A549 (cell line): Measurements from ENCODE around the gene SH3BGRL. TPM values are rescaled to one million over a fixed set of nuclear protein-coding genes. Genes with fewer than 3 reads are reported as not detected.

Source experiments
- ATAC-seq, 2 experiments: fragments of 200-7000 bp in 1 of 2; fragments of >200 bp in 1 of 2; cut with Nextera tagmentation in 1 of 2; cut with Tn5 transposase in 1 of 2; 3 replicates each; pipeline versions ENCODE4 v1.8.0 to v1.9.1; 2018 to 2020; ENCODE audit warnings: mild to moderate bottlenecking in 1 of 2, moderate library complexity in 1 of 2
- CTCF ChIA-PET: fragments of 300-600 bp; sonication (Branson Sonifier 250); formaldehyde crosslinking; extraction: SDS; loops from one replicate; lab custom pipeline; 2021; ENCODE audit warnings: antibody characterized with exemption, inconsistent platforms; lab: Yijun Ruan, JAX
- POLR2A ChIA-PET: fragments of 350-600 bp; formaldehyde crosslinking; extraction: SDS; loops from one replicate; lab custom pipeline; 2021; ENCODE audit warnings: antibody characterized with exemption, inconsistent platforms; lab: Yijun Ruan, JAX
- DNase-seq, 2 experiments: peaks; one replicate each; pipeline versions ENCODE4 v3.0.0 to v3.0.0-alpha.2; 2011 to 2016; ENCODE audit warnings: low read depth in 1 of 2, low spot score in 1 of 2
- FAIRE-seq: peaks from 2 replicates; lab custom pipeline; 2011; peaks lifted over from hg19 to GRCh38; lab: Jason Lieb, UNC
- H3K27ac ChIP-seq, 2 experiments: fragments of >200 bp; sonication (Bioruptor Twin); formaldehyde crosslinking; 3 replicates each; pipeline ENCODE4 v1.5.1; 2016 to 2017
- H3K4me1 ChIP-seq: fragments of >200 bp; sonication (Bioruptor Twin); formaldehyde crosslinking; 3 replicates; pipeline ENCODE4 v1.6.1; 2016
- H3K4me2 ChIP-seq: fragments of >200 bp; sonication (Bioruptor Twin); formaldehyde crosslinking; 3 replicates; pipeline ENCODE4 v1.6.1; 2016
- H3K4me3 ChIP-seq: fragments of >200 bp; sonication (Bioruptor Twin); formaldehyde crosslinking; 3 replicates; pipeline ENCODE4 v1.5.1; 2016
- H3K9me3 ChIP-seq: fragments of >200 bp; sonication (Bioruptor Twin); formaldehyde crosslinking; 3 replicates; pipeline ENCODE4 v1.6.1; 2016
- BCL3 ChIP-seq: fragments of >200 bp; sonication (Bioruptor Twin); formaldehyde crosslinking; IDR thresholded peaks from 3 replicates; pipeline ENCODE4 v1.6.1; 2016
- BHLHE40 ChIP-seq: IDR thresholded peaks from 2 replicates; pipeline ENCODE4 v1.6.1; 2012; ENCODE audit warnings: low read depth, low read length, inconsistent platforms
- CTCF ChIP-seq: fragments of >200 bp; sonication (Bioruptor Twin); formaldehyde crosslinking; IDR thresholded peaks from 3 replicates; pipeline ENCODE4 v1.5.1; 2016
- EHF ChIP-seq: fragments of 250-450 bp; sonication (Bioruptor Pico); IDR thresholded peaks from 2 replicates; pipeline ENCODE4 v1.5.0; 2020; ENCODE audit warnings: mild to moderate bottlenecking
- EHMT2 ChIP-seq: fragments of 200-600 bp; sonication (generic); IDR thresholded peaks from 2 replicates; pipeline ENCODE4 v1.6.1; 2016; ENCODE audit warnings: antibody characterized with exemption, low read depth, mild to moderate bottlenecking, moderate library complexity
- ELK1 ChIP-seq: fragments of 150-350 bp; IDR thresholded peaks from 2 replicates; pipeline ENCODE4 v1.6.1; 2014; ENCODE audit warnings: low read depth, mild to moderate bottlenecking, low read length
- FOSL2 ChIP-seq, 2 experiments: fragments of 450-650 bp in 1 of 2; fragments of >200 bp in 1 of 2; sonication (Bioruptor Twin) in 1 of 2; formaldehyde crosslinking; IDR thresholded peaks; 2 replicates each; pipeline versions ENCODE4 v1.5.0 to v1.6.1; 2016 to 2020; ENCODE audit warnings: mild to moderate bottlenecking in 1 of 2, moderate library complexity in 1 of 2
- GATA3 ChIP-seq: IDR thresholded peaks from 2 replicates; pipeline ENCODE4 v1.6.1; 2012; ENCODE audit warnings: borderline replicate concordance
- HDAC2 ChIP-seq: fragments of 200-600 bp; sonication (generic); IDR thresholded peaks from 2 replicates; pipeline ENCODE4 v1.6.1; 2016
- HOXB13 ChIP-seq: fragments of 250-450 bp; sonication (Bioruptor Pico); IDR thresholded peaks from 2 replicates; pipeline ENCODE4 v1.5.0; 2020; ENCODE audit warnings: low read depth, mild to moderate bottlenecking, moderate library complexity
- HOXB5 ChIP-seq: fragments of 250-450 bp; sonication (Bioruptor Pico); IDR thresholded peaks from 2 replicates; pipeline ENCODE4 v1.5.0; 2020; ENCODE audit warnings: mild to moderate bottlenecking, moderate library complexity
- KDM1A ChIP-seq: fragments of 200-600 bp; sonication (generic); IDR thresholded peaks from 2 replicates; pipeline ENCODE4 v1.6.1; 2016; ENCODE audit warnings: low read depth, mild to moderate bottlenecking
- KDM5A ChIP-seq: fragments of 200-600 bp; sonication (generic); IDR thresholded peaks from 2 replicates; pipeline ENCODE4 v1.6.1; 2016; ENCODE audit warnings: antibody characterized with exemption, mild to moderate bottlenecking
- MYC ChIP-seq: IDR thresholded peaks from 2 replicates; pipeline ENCODE4 v1.6.1; 2012; ENCODE audit warnings: mild to moderate bottlenecking, inconsistent platforms, low read length, improper control_type of control experiment, borderline replicate concordance
- NFE2L2 ChIP-seq: fragments of 150-350 bp; conservative IDR thresholded peaks from 2 replicates; pipeline ENCODE4 v1.6.1; 2014; ENCODE audit warnings: low read length
- PHF8 ChIP-seq: fragments of 200-600 bp; sonication (generic); IDR thresholded peaks from 2 replicates; pipeline ENCODE4 v1.6.1; 2016; ENCODE audit warnings: low read depth, mild to moderate bottlenecking, antibody characterized with exemption, moderate library complexity, borderline replicate concordance
- POLR2AphosphoS2 ChIP-seq: conservative IDR thresholded peaks from 2 replicates; pipeline ENCODE4 v1.6.1; 2012; ENCODE audit warnings: low read length, improper control_type of control experiment, inconsistent platforms
- RAD21 ChIP-seq, 2 experiments: fragments of >200 bp in 1 of 2; sonication (Bioruptor Twin) in 1 of 2; formaldehyde crosslinking in 1 of 2; IDR thresholded peaks in 1 of 2; conservative IDR thresholded peaks in 1 of 2; 2 replicates in 1 of 2; 3 replicates in 1 of 2; pipeline ENCODE4 v1.6.1; 2012 to 2018; ENCODE audit warnings: inconsistent platforms in 1 of 2
- RARB ChIP-seq: fragments of 250-450 bp; sonication (Bioruptor Pico); IDR thresholded peaks from 2 replicates; pipeline ENCODE4 v1.8.0; 2021; ENCODE audit warnings: mild to moderate bottlenecking, moderate library complexity
- RNF2 ChIP-seq: fragments of 200-600 bp; sonication (generic); IDR thresholded peaks from 2 replicates; pipeline ENCODE4 v1.6.1; 2016; ENCODE audit warnings: low read depth, mild to moderate bottlenecking, antibody characterized with exemption, moderate library complexity, borderline replicate concordance
- TFCP2L1 ChIP-seq: fragments of 250-450 bp; sonication (Bioruptor Pico); IDR thresholded peaks from 2 replicates; pipeline ENCODE4 v1.5.0; 2021; ENCODE audit warnings: mild to moderate bottlenecking
- ZNF302 ChIP-seq: fragments of 250-450 bp; sonication (Bioruptor Pico); IDR thresholded peaks from 2 replicates; pipeline ENCODE4 v1.9.0; 2021; ENCODE audit warnings: inconsistent platforms, mild to moderate bottlenecking, moderate library complexity
- ZSCAN20 ChIP-seq: fragments of 250-450 bp; sonication (Bioruptor Pico); IDR thresholded peaks from 2 replicates; pipeline ENCODE4 v1.8.0; 2022; ENCODE audit warnings: mild to moderate bottlenecking, moderate library complexity
- WGBS: methylation state at CpG from one replicate; pipeline ENCODE4 v1.1.6; 2017; ENCODE audit errors: missing lambda C conversion rate; 5-methylcytosine and 5-hydroxymethylcytosine counted together
- polyA plus RNA-seq, 4 experiments: library from polyadenylated mRNA; depleted of rRNA in 3 of 4; stranded (reverse); fragments of >200 nt; fragmentation: RNase III in 1 of 4; extraction: RNeasy Plus Mini Kit Qiagen cat#74134 plus additional on column Dnase treatment in 1 of 4; gene quantifications; 2 replicates in 3 of 4; 3 replicates in 1 of 4; pipeline ENCODE4 v1.2.3, GENCODE V29; 2011 to 2017

Gene SH3BGRL
- polyA plus RNA-seq, 2 of the 4 experiments (the other 2 are of a cell fraction): 57.8 to 110 TPM

- Histone ChIP-seq H3K9me3 (0 out of 3 replicates have a peak, but pooled peaks cover 3% of the 10 kb centered on the region), H3K4me1 (peaks cover 6% of the 10 kb centered on the region; the same call in 2 of the 3 replicates), H3K4me3 (no peak overlapping the region)
- POLR2A ChIA-PET: no interaction called here
- TF ChIP-seq BHLHE40: no peak
- TF ChIP-seq, all 56 proteins: peak for 0
- CTCF ChIA-PET: no interaction called here
- H3K4me2 ChIP-seq: peak overlapping the region; percentile 33; the same call in 1 of the 3 replicates
- H3K27ac ChIP-seq: no peak overlapping the region
- no peak for FAIRE-seq
- 29% methylated on average over 3 of the region's 3 CpGs for WGBS
- DNase-seq: peak in 1 of 2 experiments; percentile 3
- no peak for ATAC-seq
These were observed 84.2 kb downstream of the SH3BGRL start for GRCh38 chrX:81286075-81286474.

- FAIRE-seq: no peak
- no peak overlapping the region for H3K27ac ChIP-seq
- 0 out of 3 replicates have a peak, but pooled peaks cover 3% of the 10 kb centered on the region for H3K9me3 ChIP-seq
- H3K4me2 ChIP-seq: peak overlapping the region; percentile 33; the same call in 1 of the 3 replicates
- CTCF ChIA-PET: no interaction called here
- no peak overlapping the region for H3K4me3 ChIP-seq
- no peak for ATAC-seq
- DNase-seq: no peak
- 0% methylated on average over 1 of the region's 1 CpG for WGBS
- POLR2A ChIA-PET: no interaction called here
- peaks cover 6% of the 10 kb centered on the region; the same call in 2 of the 3 replicates for H3K4me1 ChIP-seq
- TF ChIP-seq FOSL2 (IDR thresholded peaks at IDR 0.05) (no peak), FOSL2 (CRISPR knock-in tag; IDR thresholded peaks at IDR 0.05) (peak; percentile 34; the same call in 1 of the 2 replicates), BCL3 (no peak), ZNF302 (no peak)
- TF ChIP-seq, all 56 proteins: peak for 1
These were observed 84.7 kb downstream of the SH3BGRL start for GRCh38 chrX:81286608-81287007.

GRCh38 chrX:81291996-81292395, 90.1 kb downstream of the SH3BGRL start:
- no peak overlapping the region for H3K4me2 ChIP-seq
- no peak for TF ChIP-seq GATA3
- no peak for TF ChIP-seq MYC
- no peak for TF ChIP-seq KDM1A
- no peak for TF ChIP-seq BHLHE40
- no peak for TF ChIP-seq RNF2
- TF ChIP-seq HOXB5 (CRISPR knock-in tag): no peak
- TF ChIP-seq RAD21 (conservative IDR thresholded peaks at IDR 0.05 in 1 of 2, IDR thresholded peaks at IDR 0.05 in 1 of 2): no peak
- no peak for TF ChIP-seq EHMT2
- TF ChIP-seq ZSCAN20 (CRISPR knock-in tag): no peak
- TF ChIP-seq CTCF: no peak
- TF ChIP-seq POLR2AphosphoS2: no peak
- no peak for TF ChIP-seq KDM5A
- no peak for TF ChIP-seq HDAC2
- TF ChIP-seq EHF: no peak
- TF ChIP-seq RARB: no peak
- TF ChIP-seq PHF8: no peak
- TF ChIP-seq NFE2L2: no peak
- no peak for TF ChIP-seq ELK1
- no peak for TF ChIP-seq TFCP2L1 (CRISPR knock-in tag)
- no peak for TF ChIP-seq HOXB13 (CRISPR knock-in tag)
- TF ChIP-seq, all 56 proteins: peak for 0
- DNase-seq (peak in 1 of 2 experiments; percentile 5), ATAC-seq (no peak), FAIRE-seq (no peak)
- H3K4me3 ChIP-seq: no peak overlapping the region
- 43% methylated on average over 1 of the region's 2 CpGs for WGBS
- H3K9me3 ChIP-seq: peaks cover 10% of the 10 kb centered on the region; the same call in 2 of the 3 replicates
- H3K27ac ChIP-seq: no peak overlapping the region
- no peaks in the 10 kb centered on the region for H3K4me1 ChIP-seq
- CTCF ChIA-PET: no interaction called here
- POLR2A ChIA-PET: no interaction called here
